ENCODE data around the gene LMX1A.

Gene LMX1A

DNA sequence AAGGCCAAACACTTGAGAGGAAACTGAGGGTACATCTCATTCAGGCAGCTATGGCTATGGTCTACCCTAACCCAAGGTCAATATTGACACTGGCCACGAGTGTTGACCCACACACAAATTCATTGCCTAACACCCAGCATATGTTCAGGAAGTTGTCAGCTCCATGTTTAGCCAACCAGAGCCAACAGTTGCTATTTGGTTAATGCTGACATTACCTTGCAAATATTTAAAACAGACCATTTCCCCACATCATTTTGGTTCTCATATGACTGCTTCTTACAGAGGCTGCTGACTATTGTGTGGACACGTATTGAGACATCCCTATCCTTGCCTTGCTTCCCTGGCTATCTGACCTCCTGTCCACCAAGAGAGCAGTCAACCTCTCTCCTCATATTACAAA lies 97.3 kb downstream of the LMX1A start:
- DNase-seq = no peak

DNA sequence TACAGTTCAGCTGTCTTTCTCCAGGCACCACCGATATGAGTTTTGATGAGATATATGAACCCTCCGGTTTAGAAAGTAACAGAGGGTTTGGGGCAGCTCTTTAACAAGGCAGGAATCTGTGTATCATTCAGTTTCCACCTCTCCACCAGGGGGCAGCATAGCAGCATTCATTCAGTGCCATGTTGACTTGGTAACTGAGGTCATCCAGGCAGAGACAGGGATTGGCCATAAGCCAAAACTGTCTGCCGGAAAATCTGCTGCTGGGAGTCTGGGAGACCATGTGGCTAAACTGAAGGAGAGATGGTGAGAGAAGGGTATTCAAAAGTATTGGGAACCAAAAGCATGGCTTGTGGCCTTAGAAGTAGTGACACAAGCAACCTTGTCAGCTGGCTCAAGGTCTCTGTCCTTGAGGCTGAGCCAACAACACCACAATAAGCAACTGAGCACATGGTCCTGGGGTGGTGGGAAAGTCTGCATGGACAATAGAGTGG lies 98.5 kb downstream of the LMX1A start:
- no peak for DNase-seq

DNA sequence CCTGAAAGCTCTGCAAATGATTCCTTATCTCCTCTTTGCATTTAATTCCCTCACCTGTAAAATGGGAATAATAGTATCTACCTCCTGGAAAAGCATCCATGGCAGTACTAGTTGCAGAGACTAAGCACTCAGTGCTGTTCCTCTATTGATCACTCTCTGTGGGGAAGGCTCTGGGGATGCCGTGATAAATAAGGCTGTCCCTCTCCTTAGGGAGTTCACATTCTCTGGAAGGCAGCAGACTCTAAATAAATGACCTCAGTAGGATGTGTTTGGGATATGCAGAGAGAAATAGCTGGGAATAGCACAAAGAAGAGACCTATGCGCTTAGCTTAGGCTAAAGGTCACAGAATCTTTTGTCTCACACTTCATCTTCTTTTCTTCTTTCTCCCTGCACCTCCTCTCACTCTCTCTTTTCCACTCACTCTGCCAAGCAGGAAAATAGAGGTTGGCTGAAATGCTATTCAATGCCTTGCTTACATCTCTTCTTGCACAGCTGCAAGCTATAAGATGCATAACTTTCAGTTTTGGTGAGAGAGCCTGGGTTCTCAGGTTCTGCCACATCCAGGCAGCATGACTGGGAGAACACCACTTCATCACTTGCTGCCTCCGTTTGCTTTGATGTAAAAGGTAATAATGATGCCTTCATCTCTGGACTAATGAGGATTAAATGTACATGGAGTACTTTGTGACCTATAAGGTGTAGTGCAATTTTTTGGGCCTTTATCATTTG lies 101.5 kb downstream of the LMX1A start:
- no peak for DNase-seq

DNA sequence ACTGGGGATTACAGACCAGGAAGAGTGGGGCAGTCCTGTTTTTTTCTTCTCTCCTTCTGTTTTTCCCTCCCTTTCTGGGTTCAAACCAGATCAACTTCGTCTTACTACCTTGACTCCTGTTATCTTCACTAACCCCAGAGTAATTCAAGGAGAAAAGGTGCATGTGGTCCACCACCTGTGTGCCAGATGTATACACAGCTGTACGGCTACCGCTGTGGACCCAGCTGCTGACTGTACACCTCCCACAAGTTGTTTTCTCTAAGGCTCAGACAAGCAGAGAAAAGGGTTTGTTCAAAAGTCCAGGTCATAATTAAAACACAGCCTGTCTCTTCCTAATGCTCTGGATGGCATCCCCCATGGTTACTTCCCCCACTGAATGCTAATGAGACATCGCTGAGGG lies 102.1 kb downstream of the LMX1A start:
- DNase-seq = no peak

DNA sequence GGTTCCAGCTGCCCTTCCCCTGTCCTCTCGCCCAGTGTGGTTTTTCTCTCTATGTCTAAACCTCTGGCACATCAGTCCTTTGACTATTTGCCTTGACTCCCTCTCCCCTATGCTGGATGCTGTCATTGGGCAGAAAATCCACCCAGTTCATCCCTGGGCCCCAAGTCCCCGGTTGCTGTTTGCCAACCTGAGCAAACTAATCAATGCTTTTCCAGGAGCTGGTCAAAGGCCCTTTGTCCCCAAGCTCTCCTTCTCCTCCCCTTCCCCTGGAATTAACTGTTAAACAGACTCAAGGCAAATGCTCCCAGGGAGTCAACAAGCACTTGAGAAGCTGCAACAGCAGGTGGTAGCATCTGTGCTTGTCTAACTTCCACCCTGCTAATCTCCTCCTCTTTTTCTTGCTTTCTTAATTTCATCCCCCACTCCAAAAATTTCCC lies 102.7 kb downstream of the LMX1A start:
- no peak for DNase-seq

DNA sequence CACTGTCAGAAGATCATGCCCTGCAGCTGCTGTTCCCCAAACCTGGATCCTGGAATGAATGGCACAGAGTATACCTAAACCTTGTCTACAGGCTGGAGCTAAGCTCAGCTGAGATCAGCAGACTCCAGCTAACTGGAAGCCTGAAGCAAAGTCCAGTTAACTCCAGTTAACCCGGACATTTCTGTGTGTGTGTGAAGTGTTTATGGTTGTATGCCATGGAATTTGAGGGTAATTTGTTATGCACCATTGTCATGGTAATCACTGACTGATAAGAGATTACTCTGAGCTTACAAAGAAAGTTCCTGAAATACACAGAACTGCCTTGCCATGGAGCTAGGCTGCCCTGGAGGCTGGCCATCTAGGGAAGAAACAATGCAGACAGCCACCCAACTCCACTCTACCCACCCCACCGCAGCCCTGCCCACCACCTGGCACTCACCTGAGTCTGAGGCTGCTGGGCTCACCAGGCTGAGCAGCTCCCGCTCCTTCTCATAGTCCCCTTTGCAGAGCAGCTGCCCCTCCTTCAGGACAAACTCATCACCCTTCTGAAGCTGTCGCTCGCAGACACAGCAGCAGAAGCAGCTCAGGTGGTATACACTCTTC lies 107.4 kb downstream of the LMX1A start:
- DNase-seq = no peak

DNA sequence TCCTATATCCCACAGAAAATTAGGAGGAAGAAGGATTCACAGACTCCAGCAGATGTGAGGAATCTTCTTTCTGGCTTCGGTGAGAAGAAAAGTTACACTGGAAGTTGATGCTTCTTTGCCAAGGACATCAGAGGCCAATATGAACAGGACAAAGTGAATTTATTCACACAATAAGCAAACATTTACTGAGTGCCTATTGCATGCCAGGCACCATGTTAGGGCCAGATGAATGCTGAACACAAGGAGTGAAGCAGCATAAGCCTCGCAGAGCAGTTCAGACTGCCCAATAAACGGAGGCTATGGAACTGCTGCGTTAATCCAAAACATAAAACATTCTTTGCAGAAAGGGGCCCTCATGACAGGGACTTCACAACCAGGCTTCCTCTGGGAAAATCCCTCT lies 114.6 kb downstream of the LMX1A start:
- no peak for DNase-seq

DNA sequence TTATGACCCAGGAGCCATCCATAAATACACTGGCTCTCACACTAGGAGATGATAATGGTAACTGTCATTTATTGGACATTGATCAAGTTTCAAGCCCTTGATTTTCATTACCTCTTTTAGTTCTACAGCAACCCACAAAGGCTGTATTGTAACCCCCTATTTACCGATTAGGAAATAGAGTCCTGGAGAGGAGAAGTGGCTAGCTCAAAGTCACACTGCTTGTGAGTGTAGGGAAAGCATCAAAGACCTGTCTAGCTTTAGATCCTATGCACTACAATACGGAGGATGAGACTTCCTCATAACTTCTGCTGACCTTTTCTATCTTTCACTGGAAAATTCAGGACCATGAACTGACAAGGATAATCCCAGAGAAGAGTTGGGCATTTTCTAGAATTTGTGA lies 115.2 kb downstream of the LMX1A start:
- no peak for DNase-seq

DNA sequence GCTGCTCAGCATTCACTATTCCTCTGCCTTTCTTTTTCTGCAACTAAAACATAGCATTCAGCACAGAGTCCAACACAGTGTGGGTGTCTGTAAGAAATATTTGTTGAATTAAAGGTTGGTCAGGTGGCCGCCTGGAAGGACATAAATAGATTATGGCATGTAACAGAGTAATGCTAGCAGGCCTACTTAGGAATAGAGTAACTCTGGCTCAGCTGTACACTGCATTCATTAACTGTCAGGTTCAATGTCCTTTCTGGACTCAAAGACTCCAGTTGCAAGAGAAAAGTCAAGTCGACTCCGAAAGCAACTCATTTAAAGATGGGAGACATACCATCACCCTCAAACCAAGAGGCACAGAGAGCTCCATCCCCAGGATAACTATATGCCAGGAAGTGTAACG lies 116.0 kb downstream of the LMX1A start:
- no peak for DNase-seq

DNA sequence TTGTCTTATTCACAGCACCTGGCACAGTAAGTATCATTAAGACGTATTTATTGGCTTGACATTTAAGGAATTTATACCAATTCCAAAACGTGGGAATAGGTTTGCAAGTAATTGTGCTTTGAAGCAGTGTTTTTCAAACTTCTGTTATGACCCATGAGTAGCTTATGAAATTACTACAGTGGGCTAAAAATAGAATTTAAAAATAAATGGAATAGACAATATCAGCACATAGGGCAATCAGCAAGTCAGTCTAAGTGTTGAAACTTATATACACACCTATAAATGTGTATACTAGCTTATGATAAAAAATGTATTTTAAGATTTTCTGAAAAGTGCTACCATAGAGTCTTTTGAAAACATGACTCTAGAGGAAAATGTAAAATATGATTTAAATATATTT lies 116.6 kb downstream of the LMX1A start:
- no peak for DNase-seq

DNA sequence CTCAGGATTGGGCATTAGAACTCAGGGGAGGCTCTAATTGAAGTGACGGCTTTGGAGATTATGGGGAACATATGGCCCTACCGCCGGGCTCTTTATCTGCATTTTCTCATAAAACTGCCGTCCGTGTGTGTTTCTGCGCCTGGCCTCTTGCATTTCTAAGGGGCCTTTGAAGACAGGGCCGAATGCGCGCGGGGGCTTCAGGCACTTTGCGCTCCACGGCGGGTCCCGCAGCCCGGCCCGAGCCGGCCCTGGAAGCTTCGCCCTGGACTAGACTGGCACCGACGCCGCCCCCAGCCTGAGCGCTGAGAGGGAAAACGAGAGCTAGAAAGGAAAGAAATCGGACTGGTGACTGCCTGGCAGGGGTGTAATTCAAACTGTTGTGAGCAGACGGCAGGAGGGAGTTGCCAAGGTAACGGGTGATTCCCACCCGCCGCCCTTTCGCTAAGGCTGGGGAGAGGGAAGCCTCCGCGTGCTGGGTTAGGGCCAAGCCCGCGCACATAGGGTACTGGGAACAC lies 120.7 kb downstream of the LMX1A start:
- DNase-seq = no peak

DNA sequence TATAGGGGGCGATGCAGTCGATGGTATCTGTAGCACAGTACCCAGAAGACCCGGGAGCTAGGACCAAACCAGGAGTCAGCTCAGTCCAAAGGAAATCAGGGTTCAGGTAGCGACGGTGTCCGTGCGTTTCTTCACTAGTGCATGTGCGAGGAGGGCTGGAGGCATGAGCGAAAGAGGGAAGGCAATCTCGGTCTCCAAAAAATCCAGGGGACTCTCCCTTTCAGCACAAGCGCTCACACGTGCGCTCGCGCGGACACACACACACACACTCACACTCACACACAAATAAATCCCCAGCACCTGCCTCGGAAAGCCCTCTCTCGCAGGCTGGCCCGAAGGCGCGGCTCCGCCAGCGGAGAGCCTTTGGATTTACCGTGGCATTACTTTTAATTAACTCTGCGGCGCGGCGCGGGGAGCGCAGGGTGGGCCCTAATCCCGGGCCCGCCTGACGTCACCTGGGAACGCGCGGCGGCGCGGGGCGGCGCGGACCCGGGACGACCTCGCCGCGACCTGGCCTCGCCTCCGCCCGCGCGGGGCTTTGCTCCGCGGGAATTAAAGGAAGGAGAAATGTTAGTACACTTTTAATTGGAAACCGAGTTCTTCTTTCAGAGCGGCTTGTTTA lies 121.2 kb downstream of the LMX1A start:
- no peak for DNase-seq

DNA sequence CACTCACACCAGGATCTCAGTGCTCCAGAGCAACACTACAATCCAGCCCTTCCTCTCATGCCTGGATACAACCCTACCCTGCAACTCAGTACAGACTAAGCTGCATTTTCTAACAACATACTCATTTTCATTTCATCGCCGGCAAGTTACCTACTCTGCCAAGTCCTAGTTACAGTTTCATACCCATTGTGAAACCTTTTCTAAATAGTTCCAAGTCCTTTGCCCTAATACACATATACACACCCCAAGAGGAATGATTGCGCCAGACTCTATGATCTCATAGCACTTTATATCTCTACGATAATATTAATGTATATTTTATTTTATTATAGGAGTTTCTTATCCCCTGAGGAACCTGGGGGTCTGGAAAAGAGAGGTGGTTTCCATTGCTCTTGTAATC lies 122.4 kb downstream of the LMX1A start:
- DNase-seq = no peak

DNA sequence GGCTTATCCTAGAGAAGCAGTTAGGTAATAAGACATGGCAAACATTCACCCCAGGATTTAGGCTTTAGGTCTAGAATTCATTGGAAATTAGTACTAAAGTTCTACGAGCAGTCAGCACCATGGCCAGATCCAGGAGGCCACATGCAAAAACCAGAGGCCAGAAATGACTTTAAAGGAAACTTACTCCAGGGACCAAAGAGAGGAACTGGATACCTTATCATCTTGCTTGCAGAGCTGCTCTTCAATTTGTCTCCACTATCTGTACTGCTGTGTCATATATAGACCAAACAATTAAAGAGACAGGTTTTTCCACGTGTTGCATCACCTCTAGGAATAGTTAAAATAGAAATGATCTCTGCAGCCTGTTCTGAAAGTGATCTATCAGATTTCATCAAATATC lies 127.8 kb downstream of the LMX1A start:
- DNase-seq = no peak

DNA sequence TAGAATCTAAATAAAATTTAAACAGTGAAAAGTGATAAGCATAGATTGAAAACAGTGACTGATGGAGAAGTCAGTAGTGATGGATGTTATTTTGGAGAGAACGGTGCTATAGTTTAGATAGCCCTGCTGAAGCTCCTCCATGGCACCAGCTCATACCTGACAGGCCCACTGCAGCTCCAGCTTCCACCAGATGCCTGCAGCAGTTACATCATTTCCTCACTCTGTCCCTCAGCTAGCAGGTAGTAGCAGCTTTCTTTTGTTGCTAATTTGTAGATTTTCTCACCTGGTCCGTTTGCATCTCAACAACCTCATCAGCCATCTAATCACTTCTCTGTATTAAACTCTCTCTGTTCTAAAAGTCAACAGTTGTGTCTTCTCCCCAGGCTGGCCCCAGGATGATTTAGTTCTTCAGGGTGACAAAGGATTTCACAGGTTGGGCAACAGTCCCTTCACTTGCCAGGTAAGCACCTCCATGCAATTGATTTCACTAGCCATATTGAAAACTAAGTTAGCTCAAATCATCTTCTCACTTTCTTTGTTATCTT lies 128.3 kb downstream of the LMX1A start:
- DNase-seq = no peak

DNA sequence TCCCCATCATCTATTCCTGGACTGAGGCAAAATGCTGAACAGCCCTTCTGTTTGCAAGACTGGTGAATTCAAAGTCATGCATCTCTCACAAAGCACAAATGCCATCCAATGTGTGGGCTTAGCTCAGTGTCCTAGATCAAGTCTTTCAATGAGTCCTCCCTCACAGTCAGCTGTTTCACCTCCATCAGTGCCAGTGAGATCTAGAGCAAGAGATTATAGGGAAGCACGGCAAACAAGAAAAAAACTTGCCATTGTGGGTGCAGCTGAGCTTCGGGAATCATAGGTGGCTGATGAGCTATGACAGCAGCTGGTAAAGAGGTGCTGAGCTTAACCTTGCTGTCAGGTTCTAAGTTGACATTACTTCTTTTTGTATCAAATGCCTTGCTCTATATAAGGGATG lies 130.2 kb downstream of the LMX1A start:
- DNase-seq = no peak

DNA sequence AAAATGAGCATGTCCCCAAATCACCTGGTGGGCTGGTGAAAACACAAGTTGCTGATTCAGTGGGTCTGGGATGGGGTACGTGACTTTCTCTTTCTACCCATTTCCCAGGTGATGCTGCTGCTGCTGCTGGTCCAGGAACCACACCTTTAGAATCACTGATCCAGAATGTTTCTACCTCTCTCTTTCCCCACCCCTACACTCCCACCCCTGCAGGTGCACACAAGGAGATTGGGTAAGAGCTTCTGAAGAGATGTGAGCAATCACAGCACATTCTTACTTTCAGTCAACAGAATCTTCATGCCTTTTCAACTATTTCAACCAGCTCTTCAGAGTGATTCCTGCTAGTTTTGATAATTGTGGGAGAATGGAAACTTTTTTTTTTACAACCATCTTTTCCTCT lies 130.9 kb downstream of the LMX1A start:
- DNase-seq = no peak

DNA sequence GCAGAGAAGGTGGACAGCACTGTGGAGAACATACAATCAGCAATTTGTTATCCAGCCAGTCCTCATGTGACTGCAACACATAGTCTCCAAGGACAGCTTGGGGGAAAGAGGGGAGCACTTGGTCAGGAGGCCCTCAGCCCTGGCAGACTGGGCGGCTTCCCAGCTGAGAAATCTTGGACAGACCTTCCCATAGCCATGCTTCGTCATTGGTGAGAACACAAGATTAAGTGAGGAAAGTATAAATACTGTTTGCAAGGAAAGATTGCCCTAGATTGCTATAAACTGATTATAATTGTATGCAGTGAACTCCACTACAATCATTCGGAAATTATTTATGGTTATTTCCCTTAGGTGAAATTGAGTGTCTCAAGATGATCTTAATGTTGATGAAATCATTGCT lies 131.5 kb downstream of the LMX1A start:
- DNase-seq = no peak

DNA sequence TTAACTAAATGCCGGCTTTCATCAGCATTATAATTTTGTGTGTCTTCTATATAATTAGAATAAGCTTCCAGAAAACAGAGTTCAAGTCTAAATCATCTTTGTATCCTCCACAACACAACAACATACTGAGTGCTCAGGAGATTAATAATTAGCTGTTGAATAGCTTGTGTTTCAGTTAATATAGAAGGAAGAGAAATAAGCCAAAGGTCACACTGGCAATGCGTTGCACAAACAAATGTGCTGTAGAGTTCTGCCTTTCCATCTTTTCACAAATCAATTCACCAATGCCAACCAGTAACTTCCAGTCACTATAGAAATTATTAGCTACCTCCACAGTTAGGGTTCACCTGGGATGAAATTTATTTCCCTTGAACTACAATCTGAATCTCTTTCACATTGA lies 132.0 kb downstream of the LMX1A start:
- DNase-seq = no peak

DNA sequence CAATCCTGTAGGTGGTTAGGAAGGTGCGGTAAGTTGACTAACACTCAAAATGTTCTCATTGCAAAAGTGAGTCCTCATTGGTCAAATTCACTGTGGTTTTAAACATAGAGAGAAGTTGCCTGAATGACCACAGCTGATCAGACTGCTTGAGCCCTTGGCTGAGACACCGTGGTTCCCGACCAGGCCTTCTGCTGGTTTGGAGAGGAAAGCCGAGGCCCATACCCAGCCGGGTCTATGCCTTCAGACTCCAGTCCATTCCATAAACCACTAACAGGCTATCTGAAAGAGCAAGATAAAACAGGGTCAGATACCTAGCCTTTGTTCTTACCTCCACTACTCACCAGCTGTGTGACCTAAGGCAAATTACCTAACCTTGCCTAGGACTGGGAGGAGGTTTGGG lies 133.9 kb downstream of the LMX1A start:
- DNase-seq = no peak

DNA sequence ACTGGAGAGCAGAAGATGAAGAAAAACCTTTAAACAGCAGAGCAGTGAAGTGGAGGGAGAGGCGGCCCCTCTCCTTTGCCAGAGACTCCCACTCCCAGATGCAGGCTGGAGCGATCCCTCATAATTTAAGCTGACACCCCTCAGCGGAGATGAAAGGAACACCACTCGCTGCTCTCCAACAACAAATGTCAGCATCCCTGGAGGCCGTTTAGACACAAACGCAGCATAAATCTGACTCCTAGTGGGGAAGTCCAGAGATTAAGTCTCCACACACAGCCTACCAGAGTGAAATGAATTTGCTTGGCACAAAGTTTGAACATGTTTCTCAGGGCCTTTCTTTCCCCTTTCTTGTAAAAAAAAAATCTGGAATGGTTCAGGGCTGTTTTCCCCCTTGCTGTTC lies 137.8 kb downstream of the LMX1A start:
- no peak for DNase-seq

DNA sequence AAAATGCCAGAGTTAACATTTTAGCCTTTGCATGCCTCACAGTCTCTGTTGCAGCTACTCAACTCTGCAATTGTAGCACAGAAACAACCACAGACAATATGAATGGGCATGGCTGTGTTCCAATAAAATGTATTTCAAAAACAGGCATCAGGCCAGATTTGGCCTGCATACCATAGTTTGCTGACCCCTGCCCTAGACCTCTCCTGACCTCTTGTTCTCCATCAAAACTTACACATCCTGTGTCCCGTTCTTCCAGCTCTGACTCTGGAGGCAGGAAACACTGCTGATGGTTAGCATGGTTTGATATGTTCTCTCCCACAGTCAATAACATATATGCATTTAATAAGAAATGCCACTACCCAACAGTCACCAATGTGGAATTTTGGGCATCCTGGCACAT lies 138.6 kb downstream of the LMX1A start:
- no peak for DNase-seq

DNA sequence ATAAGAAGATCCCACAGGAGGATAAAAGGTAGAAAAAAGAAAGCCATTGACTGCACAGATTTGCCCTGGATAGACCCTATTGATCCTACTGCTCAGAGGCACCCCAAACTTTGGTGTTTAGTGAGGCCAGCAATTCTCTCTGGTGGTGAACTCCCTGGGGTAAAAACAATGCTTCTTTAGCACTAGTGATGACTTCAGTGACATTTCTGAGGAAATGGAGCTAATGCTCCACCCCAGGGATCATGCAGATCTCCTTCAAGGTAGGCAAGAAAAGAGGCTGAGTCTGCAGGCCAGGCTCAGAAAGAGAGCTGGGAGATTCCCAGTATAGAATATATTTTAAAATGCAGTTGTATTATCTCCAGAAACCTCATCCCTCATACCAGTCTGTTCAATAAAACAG lies 140.3 kb downstream of the LMX1A start:
- no peak for DNase-seq

DNA sequence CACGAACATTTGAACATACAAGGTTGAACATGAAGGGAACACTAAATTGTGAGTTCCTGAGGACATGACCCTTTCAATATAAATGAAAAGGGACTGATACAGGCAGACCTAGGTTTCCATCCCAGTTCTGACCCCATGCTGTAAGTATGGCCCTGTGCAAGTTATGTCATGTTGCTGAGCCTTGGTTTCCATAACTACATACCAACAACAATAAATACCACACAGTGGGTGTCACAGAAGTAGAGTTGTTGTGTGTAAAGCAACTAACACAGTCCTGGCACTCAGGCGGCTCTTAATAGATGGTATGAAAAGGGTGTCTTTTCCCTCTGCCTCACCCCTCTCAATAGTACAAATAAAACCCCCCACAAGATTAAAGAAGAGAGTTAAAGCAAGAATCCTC lies 140.8 kb downstream of the LMX1A start:
- no peak for DNase-seq
